Upper lobe of right lung (tissue), 1 donor: ENCODE measurements around the gene ABCC6. TPM values are rescaled to one million over a fixed set of nuclear protein-coding genes. Genes with fewer than 3 reads are reported as not detected.
"Not testable (repeated sequence)": the region's sequence is repeated elsewhere in the genome, so short reads cannot be mapped to it uniquely, and the experiment has no call there.

Experiments used
- ATAC-seq: fragments of 200-7000 bp; cut with Tn5 transposase; one replicate; pipeline ENCODE4 v1.9.1; 2020; ENCODE audit warnings: mild to moderate bottlenecking, moderate library complexity
- DNase-seq: peaks from one replicate; pipeline ENCODE4 v3.0.0-alpha.2; 2020
- H3K27ac ChIP-seq: fragments of 200-600 bp; one replicate; pipeline ENCODE4 v1.8.0; 2022
- H3K27me3 ChIP-seq: fragments of 200-600 bp; one replicate; pipeline ENCODE4 v1.8.0; 2022; ENCODE audit warnings: mild to moderate bottlenecking
- H3K36me3 ChIP-seq: fragments of 200-600 bp; one replicate; pipeline ENCODE4 v1.8.0; 2022
- H3K4me1 ChIP-seq: fragments of 200-600 bp; one replicate; pipeline ENCODE4 v1.8.0; 2022
- H3K4me3 ChIP-seq: fragments of 200-600 bp; one replicate; pipeline ENCODE4 v1.8.0; 2022; ENCODE audit warnings: mild to moderate bottlenecking
- H3K9me3 ChIP-seq: fragments of 200-600 bp; one replicate; pipeline ENCODE4 v1.8.0; 2022
- intact Hi-C: fragments of 100-400 bp; cut with DNase I; formaldehyde crosslinking; loops from one replicate; pipeline ENCODE4 v1.11.0; 2022
- total RNA-seq: library from RNA; stranded (reverse); fragmentation: NEBNext Ultra II Directional; extraction: Animal tissue kit (Norgen Biotek cat#: 25700); gene quantifications from one replicate; pipeline ENCODE4 v1.2.1, GENCODE V29; 2021
- TF ChIP-seq, protein P1 (sequence below): fragments of 200-600 bp; IDR thresholded peaks from one replicate; pipeline ENCODE4 v1.8.0; 2022; ENCODE audit warnings: antibody characterized with exemption
- donor health status: DM: no; HTN: yes; CAD: no; lungs with severe emphysema.

Gene ABCC6
- total RNA-seq, 1 donor from 2014 or later, result 42.5 TPM

GRCh38 chr16:16148755-16149154, 74.5 kb downstream of the ABCC6 start:
- Histone ChIP-seq H3K27me3 (no peaks in the 10 kb centered on the region), H3K4me1 (peaks cover 8% of the 10 kb centered on the region), H3K27ac (no peak overlapping the region), H3K4me3 (no peak overlapping the region), H3K36me3 (no peaks in the 10 kb centered on the region), H3K9me3 (no peaks in the 10 kb centered on the region)
- DNase-seq (no peak), ATAC-seq (no peak)
- intact Hi-C loops, result no loop called here
- TF ChIP-seq, protein P1, sequence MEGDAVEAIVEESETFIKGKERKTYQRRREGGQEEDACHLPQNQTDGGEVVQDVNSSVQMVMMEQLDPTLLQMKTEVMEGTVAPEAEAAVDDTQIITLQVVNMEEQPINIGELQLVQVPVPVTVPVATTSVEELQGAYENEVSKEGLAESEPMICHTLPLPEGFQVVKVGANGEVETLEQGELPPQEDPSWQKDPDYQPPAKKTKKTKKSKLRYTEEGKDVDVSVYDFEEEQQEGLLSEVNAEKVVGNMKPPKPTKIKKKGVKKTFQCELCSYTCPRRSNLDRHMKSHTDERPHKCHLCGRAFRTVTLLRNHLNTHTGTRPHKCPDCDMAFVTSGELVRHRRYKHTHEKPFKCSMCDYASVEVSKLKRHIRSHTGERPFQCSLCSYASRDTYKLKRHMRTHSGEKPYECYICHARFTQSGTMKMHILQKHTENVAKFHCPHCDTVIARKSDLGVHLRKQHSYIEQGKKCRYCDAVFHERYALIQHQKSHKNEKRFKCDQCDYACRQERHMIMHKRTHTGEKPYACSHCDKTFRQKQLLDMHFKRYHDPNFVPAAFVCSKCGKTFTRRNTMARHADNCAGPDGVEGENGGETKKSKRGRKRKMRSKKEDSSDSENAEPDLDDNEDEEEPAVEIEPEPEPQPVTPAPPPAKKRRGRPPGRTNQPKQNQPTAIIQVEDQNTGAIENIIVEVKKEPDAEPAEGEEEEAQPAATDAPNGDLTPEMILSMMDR, result no peak

- H3K4me1 ChIP-seq, H3K4me3 ChIP-seq, DNase-seq, intact Hi-C loops, H3K27ac ChIP-seq, H3K27me3 ChIP-seq, ATAC-seq, H3K9me3 ChIP-seq, H3K36me3 ChIP-seq: not testable (repeated sequence)
Measured at GRCh38 chr16:16148000-16148599, 75.2 kb downstream of the ABCC6 start.

DNA sequence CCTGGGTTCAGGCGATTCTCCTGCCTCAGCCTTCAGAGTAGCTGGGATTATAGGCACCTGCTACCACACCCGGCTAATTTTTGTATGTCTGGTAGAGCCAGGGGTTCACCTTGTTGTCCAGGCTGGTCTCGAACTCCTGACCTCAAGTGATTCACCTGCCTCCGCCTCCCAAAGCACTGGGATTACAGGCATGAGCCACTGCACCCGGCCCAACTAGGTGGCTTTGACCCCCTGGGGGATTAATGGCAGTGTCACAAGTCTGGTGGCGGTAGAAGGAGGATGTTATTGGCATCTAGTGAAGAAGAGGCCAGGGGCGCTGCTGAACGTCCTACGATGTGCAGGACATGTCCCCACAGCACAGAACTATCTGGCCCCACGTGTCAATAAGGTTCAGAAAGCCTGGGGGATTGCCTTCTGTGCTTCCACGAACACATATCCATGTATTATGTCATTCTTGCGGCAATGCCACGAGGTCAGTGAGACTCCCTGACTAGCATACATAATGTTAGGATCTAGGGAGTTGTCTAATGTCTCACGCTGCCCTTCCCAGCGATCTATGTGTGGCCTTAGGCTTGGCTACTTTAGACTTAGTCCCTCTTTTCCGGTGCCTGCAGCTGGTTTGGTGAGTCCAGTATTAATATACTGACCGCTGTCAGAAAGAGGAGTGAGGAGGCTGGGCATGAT, 75.8 kb downstream of the ABCC6 start:
- no peaks in the 10 kb centered on the region for H3K27me3 ChIP-seq
- no peak overlapping the region for H3K27ac ChIP-seq
- TF ChIP-seq, protein P1, result no peak
- intact Hi-C loops, result no loop called here
- peaks cover 6% of the 10 kb centered on the region for H3K36me3 ChIP-seq
- H3K9me3 ChIP-seq, result no peaks in the 10 kb centered on the region
- peaks cover 8% of the 10 kb centered on the region for H3K4me1 ChIP-seq
- ATAC-seq (no peak), DNase-seq (no peak)
- no peak overlapping the region for H3K4me3 ChIP-seq

GRCh38 chr16:16146380-16147315, 76.6 kb downstream of the ABCC6 start:
- DNase-seq, result no peak
- no peaks in the 10 kb centered on the region for H3K9me3 ChIP-seq
- no peaks in the 10 kb centered on the region for H3K27me3 ChIP-seq
- no peak overlapping the region for H3K4me3 ChIP-seq
- H3K4me1 ChIP-seq, result peaks cover 8% of the 10 kb centered on the region
- TF ChIP-seq, protein P1, result no peak
- ATAC-seq, result no peak
- H3K27ac ChIP-seq, result no peak overlapping the region
- peaks cover 14% of the 10 kb centered on the region for H3K36me3 ChIP-seq
- intact Hi-C loops, result no loop called here

DNA sequence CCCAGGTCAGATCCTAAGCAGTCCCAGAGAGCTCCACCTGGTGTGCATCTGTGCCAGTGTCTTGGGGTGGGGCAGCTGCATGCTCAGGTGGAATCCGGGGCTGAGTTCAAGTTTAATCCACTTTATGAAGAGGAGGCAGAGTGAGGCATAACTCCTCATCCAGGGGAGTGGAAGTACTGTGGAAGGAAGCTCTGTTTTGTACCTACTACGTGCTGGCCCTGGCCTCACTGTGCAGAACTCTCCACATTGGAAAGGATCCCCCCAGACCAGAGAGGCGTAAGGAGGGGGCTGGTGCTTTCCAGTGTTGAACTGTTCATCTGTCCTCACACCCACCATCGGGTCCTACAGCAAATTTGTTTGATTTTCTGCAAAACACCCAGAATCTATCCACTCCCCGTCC, 78.0 kb downstream of the ABCC6 start:
- H3K27ac ChIP-seq, result no peak overlapping the region
- peaks cover 8% of the 10 kb centered on the region for H3K4me1 ChIP-seq
- no peaks in the 10 kb centered on the region for H3K27me3 ChIP-seq
- TF ChIP-seq, protein P1, result no peak
- DNase-seq, result no peak
- ATAC-seq, result no peak
- no peak overlapping the region for H3K4me3 ChIP-seq
- peaks cover 28% of the 10 kb centered on the region for H3K36me3 ChIP-seq
- intact Hi-C loops, result no loop called here
- H3K9me3 ChIP-seq, result no peaks in the 10 kb centered on the region

DNA sequence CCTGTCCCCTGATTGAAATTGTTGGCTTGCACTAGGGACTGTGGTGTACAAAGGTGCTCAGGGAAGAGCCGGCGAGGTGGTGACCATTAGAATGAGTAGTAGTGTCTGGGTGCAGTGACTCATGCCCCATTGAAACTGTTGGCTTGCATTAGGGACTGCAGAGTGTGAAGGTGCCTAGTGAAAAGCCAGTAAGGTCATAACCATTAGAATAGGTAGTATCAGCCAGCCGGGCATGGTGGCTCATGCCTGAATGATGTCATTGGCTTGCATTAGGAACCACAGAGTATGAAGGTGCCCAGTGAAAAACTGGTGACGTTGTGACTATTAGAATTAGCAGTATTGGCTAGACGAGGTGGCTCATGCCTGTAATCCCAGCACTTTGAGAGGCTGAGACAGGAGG, 78.9 kb downstream of the ABCC6 start:
- intact Hi-C loops, result no loop called here
- H3K27me3 ChIP-seq, result no peaks in the 10 kb centered on the region
- ATAC-seq, result no peak
- no peak for DNase-seq
- no peak overlapping the region for H3K4me3 ChIP-seq
- TF ChIP-seq, protein P1, result no peak
- H3K9me3 ChIP-seq, result no peaks in the 10 kb centered on the region
- no peaks in the 10 kb centered on the region for H3K4me1 ChIP-seq
- peaks cover 35% of the 10 kb centered on the region for H3K36me3 ChIP-seq
- H3K27ac ChIP-seq, result no peak overlapping the region
